ENCODE measurements around the gene GDF7.

- TF ChIP-seq CTCF (conservative IDR thresholded peaks at IDR 0.05; ENCODE audit: low read depth, low read length): no peak
- no peak for TF ChIP-seq MAZ (IDR thresholded peaks at IDR 0.05; ENCODE audit: borderline replicate concordance, low read depth, low read length)
- TF ChIP-seq SMC3 (IDR thresholded peaks at IDR 0.05; ENCODE audit: low read depth, low read length): no peak
- TF ChIP-seq RCOR1 (IDR thresholded peaks at IDR 0.05; ENCODE audit: insufficient replicate concordance, low read length): no peak
- no peak for TF ChIP-seq POLR2A (IDR thresholded peaks at IDR 0.05; ENCODE audit: low read depth, low read length)
- no peak for TF ChIP-seq CEBPB (IDR thresholded peaks at IDR 0.05; ENCODE audit: low read depth, low read length)
- no peak for TF ChIP-seq MAFK (IDR thresholded peaks at IDR 0.05; ENCODE audit: low read depth, low read length)
- no peak for TF ChIP-seq MXI1 (IDR thresholded peaks at IDR 0.05; ENCODE audit: borderline replicate concordance, low read depth, low read length)
- no peak for TF ChIP-seq RAD21 (IDR thresholded peaks at IDR 0.05; ENCODE audit: low read length)
- no peak for TF ChIP-seq USF2 (IDR thresholded peaks at IDR 0.05; ENCODE audit: low read depth, low read length)
Measured at GRCh38 chr2:20627712-20628380, 39.1 kb upstream of the GDF7 start.

All from IMR-90 (cell line).